GM21576 (cell line): ENCODE measurements around the gene MED1.

Experiments used
- ATAC-seq: cut with Tn5 transposase; IDR thresholded peaks from one replicate; pipeline ENCODE4 v1.9.1; 2021; ENCODE audit warnings: mild to moderate bottlenecking, moderate library complexity; ENCODE audit not compliant: unreplicated experiment

The MED1 gene

DNA sequence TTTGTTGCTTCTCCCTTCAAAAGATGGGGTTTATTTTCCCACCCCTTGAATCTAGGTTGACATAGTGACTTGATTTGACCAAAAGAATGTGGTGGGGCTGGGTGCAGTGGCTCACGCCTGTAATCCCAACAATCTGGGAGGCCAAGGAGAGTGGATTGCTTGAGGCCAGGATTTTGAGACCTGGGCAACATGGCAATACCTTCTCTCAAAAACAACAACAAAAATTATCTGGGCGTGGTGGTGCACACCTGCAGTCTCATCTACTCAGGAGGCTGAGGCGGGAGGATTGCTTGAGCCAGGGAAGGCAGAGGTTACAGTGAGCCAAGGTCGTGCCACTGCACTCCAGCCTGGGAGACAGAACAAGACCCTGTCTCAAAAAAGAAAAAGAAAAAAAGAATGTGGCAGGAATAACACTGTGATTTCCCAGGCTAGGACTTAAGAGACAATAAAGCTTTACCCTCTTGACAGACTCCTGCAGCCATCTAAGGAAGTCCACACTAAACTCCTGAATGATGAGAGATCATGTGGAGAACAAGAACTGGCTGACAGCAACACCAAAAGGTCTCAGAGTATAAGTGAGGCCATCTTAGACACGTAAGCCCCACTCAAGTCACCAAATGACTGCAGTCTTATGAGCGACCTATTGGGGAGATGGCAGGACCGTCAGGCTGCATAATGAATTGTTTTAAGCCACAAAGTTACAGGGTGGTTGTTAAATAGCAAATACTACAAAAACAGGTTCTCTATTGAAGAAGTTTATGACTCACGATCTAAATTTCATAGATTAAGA, 86.6 kb downstream of the MED1 start:
- ATAC-seq = no peak

DNA sequence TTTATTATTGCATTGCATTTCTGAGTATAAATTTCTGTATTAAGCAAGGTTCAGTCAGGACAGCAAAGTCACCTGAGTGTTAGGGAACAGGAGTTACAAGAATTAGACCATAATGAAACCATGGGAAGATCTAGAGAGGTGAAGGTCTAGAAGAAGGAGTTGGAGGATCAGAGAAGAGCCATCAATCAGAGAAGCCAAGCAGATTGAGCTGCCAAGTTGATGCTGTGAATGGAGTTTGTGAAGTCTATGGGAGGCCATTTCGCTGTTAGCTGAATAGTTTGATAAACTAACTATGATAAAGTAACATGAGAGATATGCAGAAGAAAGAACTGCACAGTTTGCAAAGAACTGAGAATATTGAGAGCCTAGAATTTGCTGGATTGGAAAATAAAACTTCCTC, 90.0 kb downstream of the MED1 start:
- ATAC-seq = no peak

DNA sequence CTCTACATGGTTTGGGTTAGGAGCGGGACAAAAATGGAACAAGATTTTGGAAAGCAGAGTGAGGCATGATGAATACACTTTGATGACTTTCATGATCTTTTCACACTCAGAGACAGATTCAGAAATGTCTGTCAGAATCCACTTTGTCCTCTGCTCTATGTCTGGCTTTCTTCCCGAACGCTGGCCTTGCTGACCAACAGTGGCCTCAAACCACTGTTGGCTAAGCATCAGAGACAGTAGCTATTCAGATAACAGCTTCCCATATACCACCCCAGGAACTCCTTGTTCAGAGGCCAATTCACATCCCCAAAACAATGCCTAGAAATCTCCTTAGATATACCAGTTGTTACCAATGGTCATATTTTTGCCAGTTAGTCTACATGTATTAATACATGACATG, 90.5 kb downstream of the MED1 start:
- ATAC-seq = no peak

DNA sequence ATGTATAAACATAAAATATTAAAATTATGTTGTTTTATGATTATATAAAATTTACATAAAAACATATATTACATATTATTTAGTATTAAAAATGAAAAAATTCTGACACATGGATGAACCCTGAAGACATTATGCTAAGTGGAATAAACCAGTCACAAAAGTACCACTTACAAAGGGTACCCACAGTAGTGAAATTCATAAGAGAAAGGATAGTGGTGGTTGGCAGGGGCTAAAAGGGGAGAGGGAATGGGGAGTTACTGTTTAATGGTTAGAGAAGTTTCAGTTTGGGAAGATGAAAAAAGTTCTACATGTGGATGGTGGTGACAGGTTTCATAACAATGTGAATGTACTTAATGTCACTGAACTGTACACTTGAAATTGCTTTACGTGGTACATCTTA, 91.1 kb downstream of the MED1 start:
- ATAC-seq = no peak

DNA sequence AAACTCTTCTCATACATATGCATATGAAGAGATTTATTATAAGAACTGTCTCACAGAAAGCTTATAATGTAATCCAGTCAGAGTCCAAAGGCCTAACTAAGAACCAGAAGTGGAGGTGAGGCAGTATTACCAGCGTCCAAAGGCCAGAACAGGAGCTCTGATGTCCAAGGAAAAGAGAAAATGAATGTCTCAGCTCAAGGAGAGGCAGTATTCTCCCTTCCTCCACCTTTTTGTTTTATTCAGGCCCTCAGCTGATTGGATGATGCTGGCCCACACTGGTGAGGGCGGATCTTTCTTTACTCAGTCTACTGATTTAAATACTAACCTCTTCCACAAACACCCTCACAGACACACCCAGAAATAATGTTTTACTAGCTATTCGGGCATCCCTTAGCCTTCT, 93.1 kb downstream of the MED1 start:
- no peak for ATAC-seq

DNA sequence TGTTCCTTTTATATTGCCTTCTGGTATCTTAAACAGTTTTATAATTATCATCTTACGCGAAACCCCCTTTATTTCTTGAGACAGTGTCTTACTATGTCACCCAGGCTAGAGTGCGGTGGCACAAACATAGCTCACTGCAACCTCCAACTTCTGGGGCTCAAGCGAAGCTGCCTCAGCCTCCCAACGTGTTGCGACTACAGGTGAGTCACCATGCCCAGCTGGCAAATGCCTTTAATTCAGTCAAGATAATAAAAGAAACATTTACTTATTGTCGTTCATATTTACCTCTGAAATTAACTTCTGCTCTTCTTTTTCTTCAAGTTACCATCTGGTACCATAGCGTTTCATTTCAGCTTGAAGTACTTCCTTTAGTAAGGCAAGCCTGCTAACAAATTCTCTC, 93.6 kb downstream of the MED1 start:
- ATAC-seq = no peak
